Astrocyte (in vitro differentiated cells and primary cell): Measurements from ENCODE around the gene PADI4. TPM values are rescaled to one million over a fixed set of nuclear protein-coding genes. Genes with fewer than 3 reads are reported as not detected.

Experiments
- DNase-seq: peaks from one replicate; pipeline ENCODE4 v3.0.0-alpha.2; 2010; ENCODE audit warnings: low read depth
- FAIRE-seq: peaks from 2 replicates; lab custom pipeline; 2011; peaks lifted over from hg19 to GRCh38; lab: Jason Lieb, UNC
- H2AFZ ChIP-seq: 2 replicates; pipeline ENCODE4 v1.6.0; 2012; ENCODE audit warnings: low read depth, low read length, inconsistent platforms
- H3K27ac ChIP-seq: 2 replicates; pipeline ENCODE4 v1.5.1; 2011; ENCODE audit warnings: low read depth, low read length, inconsistent platforms
- H3K27me3 ChIP-seq: 2 replicates; pipeline ENCODE4 v1.6.0; 2011; ENCODE audit warnings: low read length, inconsistent platforms; ENCODE audit not compliant: insufficient read depth
- H3K36me3 ChIP-seq: 2 replicates; pipeline ENCODE4 v1.5.1; 2011; ENCODE audit warnings: low read length, inconsistent platforms; ENCODE audit not compliant: insufficient read depth
- H3K4me1 ChIP-seq: 2 replicates; pipeline ENCODE4 v1.5.1; 2011; ENCODE audit warnings: low read length, inconsistent platforms; ENCODE audit not compliant: insufficient read depth
- H3K4me2 ChIP-seq: 2 replicates; pipeline ENCODE4 v1.6.0; 2012; ENCODE audit warnings: low read length, inconsistent platforms
- H3K4me3 ChIP-seq: 2 replicates; pipeline ENCODE4 v1.5.1; 2011; ENCODE audit warnings: low read depth, mild to moderate bottlenecking, low read length, inconsistent platforms; ENCODE audit not compliant: insufficient read depth
- H3K79me2 ChIP-seq: 2 replicates; pipeline ENCODE4 v1.6.0; 2012; ENCODE audit warnings: mild to moderate bottlenecking, low read length, inconsistent platforms; ENCODE audit not compliant: insufficient read depth
- H3K9ac ChIP-seq: 2 replicates; pipeline ENCODE4 v1.6.0; 2012; ENCODE audit warnings: mild to moderate bottlenecking, low read length, inconsistent platforms
- H3K9me3 ChIP-seq: 2 replicates; pipeline ENCODE4 v1.5.1; 2012; ENCODE audit warnings: low read depth, mild to moderate bottlenecking, low read length, inconsistent platforms; ENCODE audit not compliant: insufficient read depth
- H4K20me1 ChIP-seq: 2 replicates; pipeline ENCODE4 v1.6.0; 2012; ENCODE audit warnings: low read length, inconsistent platforms; ENCODE audit not compliant: insufficient read depth
- H3K27ac Mint-ChIP-seq: one replicate; pipeline ENCODE4 v1.8.0; 2021; ENCODE audit warnings: mild to moderate bottlenecking, mixed read lengths; ENCODE audit not compliant: unreplicated experiment
- H3K27me3 Mint-ChIP-seq: one replicate; pipeline ENCODE4 v1.8.0; 2021; ENCODE audit warnings: low read depth, mixed read lengths; ENCODE audit not compliant: unreplicated experiment
- H3K36me3 Mint-ChIP-seq: one replicate; pipeline ENCODE4 v1.8.0; 2021; ENCODE audit warnings: low read depth, mixed read lengths; ENCODE audit not compliant: unreplicated experiment
- H3K4me1 Mint-ChIP-seq: one replicate; pipeline ENCODE4 v1.8.0; 2021; ENCODE audit warnings: low read depth, mixed read lengths; ENCODE audit not compliant: unreplicated experiment
- H3K4me3 Mint-ChIP-seq: one replicate; pipeline ENCODE4 v1.8.0; 2021; ENCODE audit warnings: mild to moderate bottlenecking, moderate library complexity, mixed read lengths; ENCODE audit not compliant: unreplicated experiment
- H3K9me3 Mint-ChIP-seq: one replicate; pipeline ENCODE4 v1.8.0; 2021; ENCODE audit warnings: mild to moderate bottlenecking, mixed read lengths; ENCODE audit not compliant: unreplicated experiment
- CTCF ChIP-seq: IDR thresholded peaks from 2 replicates; pipeline ENCODE4 v1.5.1; 2011; ENCODE audit warnings: low read depth, mild to moderate bottlenecking, inconsistent platforms, low read length, moderate library complexity; ENCODE audit not compliant: insufficient read depth
- EZH2 ChIP-seq: IDR thresholded peaks from 2 replicates; pipeline ENCODE4 v1.6.1; 2012; ENCODE audit warnings: mild to moderate bottlenecking, low read length, inconsistent platforms; ENCODE audit not compliant: insufficient read depth
- total RNA-seq: library from RNA; stranded (reverse); gene quantifications from 2 replicates; pipeline ENCODE4 v1.2.1, GENCODE V29; 2021

Gene PADI4
- total RNA-seq, 1 donor from 2014 or later = not detected

GRCh38 chr1:17369466-17369865 lies 61.5 kb downstream of the PADI4 start:
- H3K27ac ChIP-seq = no peak overlapping the region
- no peak for FAIRE-seq
- peaks cover 20% of the 10 kb centered on the region for H3K27me3 Mint-ChIP-seq

GRCh38 chr1:17370618-17371017 lies 62.6 kb downstream of the PADI4 start:
- Histone ChIP-seq H3K36me3 (no peaks in the 10 kb centered on the region), H3K79me2 (no peaks in the 10 kb centered on the region), H3K9me3 (no peaks in the 10 kb centered on the region), H3K4me1 (peaks cover 9% of the 10 kb centered on the region), H3K4me2 (no peak overlapping the region), H3K27ac (no peak overlapping the region), H3K4me3 (no peak overlapping the region), H2AFZ (no peak overlapping the region), H3K9ac (no peak overlapping the region), H3K27me3 (no peaks in the 10 kb centered on the region), H4K20me1 (no peaks in the 10 kb centered on the region)
- H3K4me1 Mint-ChIP-seq = peaks cover 2% of the 10 kb centered on the region
- TF ChIP-seq CTCF (peak; percentile 18), EZH2 (no peak)
- no peaks in the 10 kb centered on the region for H3K36me3 Mint-ChIP-seq
- H3K27ac Mint-ChIP-seq = no peak overlapping the region
- H3K9me3 Mint-ChIP-seq = peaks cover 4% of the 10 kb centered on the region
- H3K4me3 Mint-ChIP-seq = no peak overlapping the region
- peaks cover 24% of the 10 kb centered on the region for H3K27me3 Mint-ChIP-seq
- FAIRE-seq (no peak), DNase-seq (no peak)

More at GRCh38 chr1:17369466-17369865, 61.5 kb downstream of the PADI4 start:
- H4K20me1 ChIP-seq = no peaks in the 10 kb centered on the region
- DNase-seq = peak; percentile 67
- peaks cover 2% of the 10 kb centered on the region for H3K4me1 Mint-ChIP-seq
- H3K4me3 Mint-ChIP-seq = no peak overlapping the region
- peaks cover 9% of the 10 kb centered on the region for H3K4me1 ChIP-seq
- no peaks in the 10 kb centered on the region for H3K79me2 ChIP-seq
- H3K27me3 ChIP-seq = no peaks in the 10 kb centered on the region
- no peak overlapping the region for H3K27ac Mint-ChIP-seq
- no peak overlapping the region for H3K9ac ChIP-seq
- no peaks in the 10 kb centered on the region for H3K36me3 ChIP-seq
- H2AFZ ChIP-seq = peak overlapping the region; percentile 67
- no peaks in the 10 kb centered on the region for H3K36me3 Mint-ChIP-seq
- no peaks in the 10 kb centered on the region for H3K9me3 ChIP-seq
- no peak overlapping the region for H3K4me3 ChIP-seq
- peaks cover 4% of the 10 kb centered on the region for H3K9me3 Mint-ChIP-seq
- TF ChIP-seq CTCF = no peak
- TF ChIP-seq EZH2 = no peak
- H3K4me2 ChIP-seq = peak overlapping the region; percentile 59

- Mint-ChIP-seq H3K27ac (no peak within 1 kb of the TSS), H3K9me3 (peaks cover 3% of the 10 kb centered on the region), H3K4me3 (no peak within 1 kb of the TSS), H3K27me3 (peaks cover 22% of the 10 kb centered on the region), H3K4me1 (peaks cover 2% of the 10 kb centered on the region), H3K36me3 (no peaks in the 10 kb centered on the region)
- no peak within 1 kb of the TSS for H3K27ac ChIP-seq
- no peaks in the 10 kb centered on the region for H3K36me3 ChIP-seq
- TF ChIP-seq CTCF (no peak), EZH2 (no peak)
- no peaks in the 10 kb centered on the region for H3K9me3 ChIP-seq
- no peaks in the 10 kb centered on the region for H3K27me3 ChIP-seq
- no peak for FAIRE-seq
- no peaks in the 10 kb centered on the region for H4K20me1 ChIP-seq
- peaks cover 9% of the 10 kb centered on the region for H3K4me1 ChIP-seq
- H3K9ac ChIP-seq = no peak within 1 kb of the TSS
- H3K4me2 ChIP-seq = no peak within 1 kb of the TSS
- H2AFZ ChIP-seq = no peak within 1 kb of the TSS
- H3K4me3 ChIP-seq = no peak within 1 kb of the TSS
- no peak for DNase-seq
- H3K79me2 ChIP-seq = no peaks in the 10 kb centered on the region
Measured at GRCh38 chr1:17371896-17372295, 63.9 kb downstream of the PADI4 start, which contains the start of gene PADI6. TSS of gene PADI6 (plus strand) at chr1:17372196. CDS start at chr1:17372246, 50 bp downstream.
